SJSA1 (cell line): ENCODE results near the gene GPS2. TPM values are rescaled to one million over a fixed set of nuclear protein-coding genes. Genes with fewer than 3 reads are reported as not detected.

Source experiments
- DNase-seq, 2 experiments: peaks; one replicate each; pipeline ENCODE4 v3.0.0-alpha.2; 2015 to 2020; ENCODE audit warnings: low spot score in 2 of 2, low read depth in 1 of 2
- H3K27ac ChIP-seq: fragments of 250-450 bp; sonication (Bioruptor Pico); 2 replicates; pipeline ENCODE4 v1.5.1; 2020; ENCODE audit warnings: mild to moderate bottlenecking, moderate library complexity
- H3K27me3 ChIP-seq: fragments of 250-450 bp; sonication (Bioruptor Pico); replicated peaks from 2 replicates; pipeline ENCODE4 v1.5.1; 2020; ENCODE audit warnings: mild to moderate bottlenecking, moderate library complexity
- H3K36me3 ChIP-seq: fragments of 250-450 bp; sonication (Bioruptor Pico); 2 replicates; pipeline ENCODE4 v1.5.1; 2020; ENCODE audit warnings: mild to moderate bottlenecking
- H3K4me1 ChIP-seq: fragments of 250-450 bp; sonication (Bioruptor Pico); replicated peaks from 2 replicates; pipeline ENCODE4 v1.6.1; 2021; ENCODE audit warnings: mild to moderate bottlenecking
- H3K4me3 ChIP-seq: fragments of 250-450 bp; sonication (Bioruptor Pico); 2 replicates; pipeline ENCODE4 v1.5.1; 2020; ENCODE audit warnings: mild to moderate bottlenecking
- H3K9me3 ChIP-seq: fragments of 250-450 bp; sonication (Bioruptor Pico); replicated peaks from 2 replicates; pipeline ENCODE4 v1.5.1; 2020; ENCODE audit warnings: mild to moderate bottlenecking
- total RNA-seq: library from RNA; depleted of rRNA; stranded (reverse); fragments of >200 nt; shearing (Covaris generic); gene quantifications from 2 replicates; pipeline ENCODE4 v1.2.3, GENCODE V29; 2014

The GPS2 gene
- total RNA-seq, 1 experiment from 2014 or later, result 112 TPM

DNA sequence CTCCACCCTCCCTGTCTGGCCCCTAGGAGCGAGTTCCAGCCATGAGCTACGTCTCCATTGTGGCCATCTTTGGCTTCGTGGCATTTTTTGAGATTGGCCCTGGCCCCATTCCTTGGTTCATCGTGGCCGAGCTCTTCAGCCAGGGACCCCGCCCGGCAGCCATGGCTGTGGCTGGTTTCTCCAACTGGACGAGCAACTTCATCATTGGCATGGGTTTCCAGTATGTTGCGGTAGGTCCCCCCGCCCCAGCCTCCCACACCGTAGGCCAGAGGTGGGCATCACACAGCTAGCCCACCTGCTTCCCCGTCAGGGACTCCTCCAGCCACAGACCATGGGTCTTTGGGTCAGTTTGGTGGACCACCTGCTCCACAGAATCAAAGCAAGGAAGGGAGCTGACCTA lies 29.5 kb downstream of the GPS2 start:
- DNase-seq, result no peak
- Histone ChIP-seq H3K4me3 (no peak overlapping the region), H3K4me1 (peaks cover 16% of the 10 kb centered on the region), H3K9me3 (no peaks in the 10 kb centered on the region), H3K27ac (no peak overlapping the region), H3K27me3 (peaks cover 46% of the 10 kb centered on the region), H3K36me3 (no peaks in the 10 kb centered on the region)

- Histone ChIP-seq H3K4me3 (no peak overlapping the region), H3K27me3 (peaks cover 40% of the 10 kb centered on the region), H3K36me3 (no peaks in the 10 kb centered on the region), H3K9me3 (no peaks in the 10 kb centered on the region), H3K4me1 (peaks cover 18% of the 10 kb centered on the region), H3K27ac (no peak overlapping the region)
- DNase-seq, result no peak
Observed at GRCh38 chr17:7284911-7285310, 30.2 kb downstream of the GPS2 start.

DNA sequence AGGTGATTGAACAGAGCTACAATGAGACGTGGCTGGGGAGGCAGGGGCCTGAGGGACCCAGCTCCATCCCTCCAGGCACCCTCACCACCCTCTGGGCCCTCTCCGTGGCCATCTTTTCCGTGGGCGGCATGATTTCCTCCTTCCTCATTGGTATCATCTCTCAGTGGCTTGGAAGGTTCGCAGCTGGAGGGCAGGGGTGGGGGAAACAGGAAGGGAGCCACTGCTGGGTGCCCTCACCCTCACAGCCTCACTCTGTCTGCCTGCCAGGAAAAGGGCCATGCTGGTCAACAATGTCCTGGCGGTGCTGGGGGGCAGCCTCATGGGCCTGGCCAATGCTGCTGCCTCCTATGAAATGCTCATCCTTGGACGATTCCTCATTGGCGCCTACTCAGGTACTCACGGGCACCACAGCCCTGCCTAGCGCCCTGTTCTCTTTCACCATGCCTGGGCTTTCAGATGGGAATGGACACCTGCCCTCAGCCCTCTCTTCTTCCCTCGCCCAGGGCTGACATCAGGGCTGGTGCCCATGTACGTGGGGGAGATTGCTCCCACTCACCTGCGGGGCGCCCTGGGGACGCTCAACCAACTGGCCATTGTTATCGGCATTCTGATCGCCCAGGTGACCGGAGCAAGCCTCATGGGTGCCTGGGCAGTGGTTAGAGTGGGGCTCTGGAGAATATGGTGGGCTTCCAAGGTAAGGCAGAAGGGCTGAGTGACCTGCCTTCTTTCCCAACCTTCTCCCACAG lies 31.5 kb downstream of the GPS2 start:
- DNase-seq, result no peak
- Histone ChIP-seq H3K36me3 (no peaks in the 10 kb centered on the region), H3K27ac (no peak overlapping the region), H3K9me3 (no peaks in the 10 kb centered on the region), H3K4me3 (no peak overlapping the region), H3K4me1 (peaks cover 18% of the 10 kb centered on the region), H3K27me3 (peaks cover 30% of the 10 kb centered on the region)

- no peak overlapping the region for H3K27ac ChIP-seq
- peaks cover 25% of the 10 kb centered on the region for H3K27me3 ChIP-seq
- peaks cover 18% of the 10 kb centered on the region for H3K4me1 ChIP-seq
- no peaks in the 10 kb centered on the region for H3K36me3 ChIP-seq
- DNase-seq, result no peak
- no peak overlapping the region for H3K4me3 ChIP-seq
- no peaks in the 10 kb centered on the region for H3K9me3 ChIP-seq
Observed at GRCh38 chr17:7282752-7283321, 32.3 kb downstream of the GPS2 start.

DNA sequence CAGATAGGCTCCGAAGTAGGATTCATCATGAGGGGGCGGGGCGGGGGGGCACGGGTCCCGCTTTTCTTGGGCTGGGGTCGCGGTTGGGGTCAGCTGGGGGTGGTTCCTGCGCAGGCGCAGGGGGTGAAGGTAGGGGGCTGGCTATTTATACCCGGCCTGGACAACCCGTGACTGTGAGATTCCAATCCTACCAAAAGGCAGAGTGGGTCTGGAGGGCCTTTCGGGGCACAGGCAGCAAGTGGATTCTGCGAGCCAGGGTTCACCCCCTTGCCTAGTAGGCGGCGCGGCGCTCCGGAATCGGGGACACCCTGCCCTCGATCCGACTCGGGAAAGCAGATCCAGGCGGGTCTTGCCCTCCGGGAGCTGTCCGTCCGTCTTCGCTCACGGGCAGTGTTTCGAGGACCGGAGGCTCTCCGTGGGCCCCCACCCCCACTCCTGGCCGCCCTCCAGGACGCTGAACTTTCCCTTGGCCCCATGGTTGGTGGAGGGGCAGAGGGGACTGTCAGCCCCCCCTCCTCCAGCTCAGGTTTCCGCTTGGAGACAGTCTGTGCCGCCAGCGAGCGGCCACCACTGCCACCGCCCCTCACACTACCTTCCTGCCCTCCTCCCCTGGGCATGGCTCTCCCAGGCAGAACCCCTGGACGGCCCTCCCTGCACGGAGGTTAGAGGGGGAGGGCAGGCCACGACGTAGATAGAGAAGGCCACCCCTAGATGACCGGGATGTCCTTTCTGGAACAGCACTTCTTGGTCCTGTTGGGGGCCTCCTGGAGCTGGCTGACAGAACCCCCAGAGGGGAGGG lies 33.0 kb downstream of the GPS2 start:
- Histone ChIP-seq H3K27ac (no peak overlapping the region), H3K4me3 (peak overlapping the region; percentile 35), H3K27me3 (peaks cover 25% of the 10 kb centered on the region), H3K9me3 (no peaks in the 10 kb centered on the region), H3K36me3 (no peaks in the 10 kb centered on the region), H3K4me1 (peaks cover 18% of the 10 kb centered on the region)
- no peak for DNase-seq

GRCh38 chr17:7281074-7281952 lies 33.8 kb downstream of the GPS2 start, which contains the start of gene SLC2A4:
SLC2A4 (plus strand) TSS chr17:7281718; CDS start chr17:7281935, 217 bp downstream.
- Histone ChIP-seq H3K9me3 (no peaks in the 10 kb centered on the region), H3K4me1 (peaks cover 18% of the 10 kb centered on the region), H3K27me3 (peaks cover 20% of the 10 kb centered on the region), H3K36me3 (no peaks in the 10 kb centered on the region), H3K4me3 (peak within 1 kb of the TSS; percentile 35), H3K27ac (no peak within 1 kb of the TSS)
- DNase-seq, result peak; percentile 91

- peak; percentile 76 to 82 for DNase-seq
Observed at GRCh38 chr17:7280519-7281073, 34.6 kb downstream of the GPS2 start.

DNA sequence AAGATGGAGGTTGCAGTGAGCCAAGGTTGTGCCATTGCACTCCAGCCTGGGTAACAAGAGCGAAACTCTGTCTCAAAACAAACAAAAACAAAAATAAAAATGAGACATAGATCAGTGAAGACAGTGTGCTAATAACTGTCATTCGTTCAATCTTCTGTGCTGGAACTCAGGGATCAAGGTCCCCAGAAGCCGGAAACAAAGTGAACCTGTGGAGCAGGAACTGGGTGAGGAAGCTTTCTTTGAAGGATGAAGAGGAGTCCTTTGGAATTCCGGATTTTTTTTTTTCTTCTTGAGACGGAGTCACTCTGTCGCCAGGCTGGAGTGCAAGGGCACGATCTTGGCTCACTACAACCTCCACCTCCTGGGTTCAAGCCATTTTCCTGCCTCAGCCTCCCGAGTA lies 35.7 kb downstream of the GPS2 start:
- no peak for DNase-seq
- Histone ChIP-seq H3K27me3 (peaks cover 17% of the 10 kb centered on the region), H3K27ac (no peak overlapping the region), H3K9me3 (no peaks in the 10 kb centered on the region), H3K4me1 (peaks cover 18% of the 10 kb centered on the region), H3K4me3 (no peak overlapping the region), H3K36me3 (no peaks in the 10 kb centered on the region)

More at GRCh38 chr17:7280519-7281073, 34.6 kb downstream of the GPS2 start:
- Histone ChIP-seq H3K9me3 (no peaks in the 10 kb centered on the region), H3K36me3 (no peaks in the 10 kb centered on the region), H3K4me1 (peaks cover 18% of the 10 kb centered on the region), H3K27me3 (peaks cover 17% of the 10 kb centered on the region), H3K27ac (no peak overlapping the region), H3K4me3 (peak overlapping the region; percentile 35)

- DNase-seq, result no peak
- Histone ChIP-seq H3K27me3 (peaks cover 12% of the 10 kb centered on the region; the same call in 1 of the 2 replicates), H3K9me3 (no peaks in the 10 kb centered on the region), H3K4me3 (no peak overlapping the region), H3K36me3 (no peaks in the 10 kb centered on the region), H3K27ac (no peak overlapping the region), H3K4me1 (peaks cover 26% of the 10 kb centered on the region)
Observed at GRCh38 chr17:7266784-7267183, 48.4 kb downstream of the GPS2 start.

GRCh38 chr17:7263801-7264078 lies 51.4 kb downstream of the GPS2 start:
- Histone ChIP-seq H3K36me3 (peaks cover 3% of the 10 kb centered on the region), H3K4me3 (no peak overlapping the region), H3K27ac (no peak overlapping the region), H3K4me1 (peaks cover 26% of the 10 kb centered on the region), H3K9me3 (no peaks in the 10 kb centered on the region), H3K27me3 (peaks cover 13% of the 10 kb centered on the region; the same call in 1 of the 2 replicates)
- no peak for DNase-seq

GRCh38 chr17:7262935-7263800 lies 52.0 kb downstream of the GPS2 start:
- Histone ChIP-seq H3K36me3 (peaks cover 6% of the 10 kb centered on the region), H3K4me3 (no peak overlapping the region), H3K27me3 (peaks cover 13% of the 10 kb centered on the region; the same call in 1 of the 2 replicates), H3K9me3 (no peaks in the 10 kb centered on the region), H3K27ac (no peak overlapping the region), H3K4me1 (peaks cover 26% of the 10 kb centered on the region)
- no peak for DNase-seq
